Measurements from ENCODE around the gene ATF7IP.

- TF ChIP-seq POLR2A (IDR thresholded peaks at IDR 0.05; ENCODE audit: low read depth, low read length) = no peak
- TF ChIP-seq TAF1 (IDR thresholded peaks at IDR 0.05; ENCODE audit: low read depth, low read length) = no peak
Observed at GRCh38 chr12:14332482-14332881, 33.0 kb upstream of the ATF7IP start.

Measured in GM12891 (cell line).